GM18870 (cell line): Measurements from ENCODE around the gene EIF2B5.
A peak's percentile ranks its signal among the peaks of the same experiment; 100 is the strongest.
"Not testable (repeated sequence)": the region's sequence is repeated elsewhere in the genome, so short reads cannot be mapped to it uniquely, and the experiment has no call there.

Experiments
- ATAC-seq: cut with Tn5 transposase; IDR thresholded peaks from one replicate; pipeline ENCODE4 v1.9.1; 2021; ENCODE audit warnings: moderate library complexity; ENCODE audit not compliant: unreplicated experiment

Gene EIF2B5

DNA sequence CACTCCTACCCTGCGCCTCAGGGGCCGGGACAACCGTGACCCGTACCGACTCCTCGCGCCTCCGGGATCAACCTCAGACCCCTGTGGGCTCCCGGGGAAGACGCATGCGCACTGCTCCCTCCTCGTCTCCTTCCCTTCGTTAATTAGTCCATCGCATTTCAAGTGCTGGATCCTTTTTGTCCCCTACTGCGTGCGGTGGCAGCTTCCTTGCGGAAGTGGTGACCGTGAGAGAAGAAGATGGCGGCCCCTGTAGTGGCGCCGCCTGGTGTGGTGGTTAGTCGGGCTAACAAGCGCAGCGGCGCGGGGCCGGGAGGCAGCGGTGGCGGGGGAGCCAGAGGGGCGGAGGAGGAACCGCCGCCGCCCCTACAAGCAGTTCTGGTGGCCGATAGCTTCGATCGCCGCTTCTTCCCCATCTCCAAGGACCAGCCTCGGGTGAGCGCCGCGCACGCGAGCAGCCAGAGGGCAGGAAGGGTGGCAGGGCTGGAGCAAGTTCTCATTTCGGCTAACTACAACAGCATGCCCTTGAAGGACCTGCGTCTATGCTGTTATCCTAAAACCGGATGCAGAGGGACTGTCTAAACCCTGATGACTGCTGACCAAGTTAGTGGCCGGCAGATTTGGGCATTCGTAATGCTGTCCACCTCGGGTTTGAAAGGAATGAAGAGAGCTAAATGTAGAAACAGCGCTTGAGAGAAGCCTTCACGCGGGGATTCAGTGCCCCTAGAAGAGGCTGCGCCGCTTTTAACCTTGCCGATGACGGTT lies at the start of gene EIF2B5:
Gene EIF2B5, plus strand, starts transcription at position 210 of the 762 bp plus-strand sequence. Its CDS starts 28 bp downstream, at position 238.
- peak; percentile 78 for ATAC-seq

GRCh38 chr3:184085389-184085852 lies 49.7 kb upstream of the EIF2B5 start:
- ATAC-seq, result no peak

DNA sequence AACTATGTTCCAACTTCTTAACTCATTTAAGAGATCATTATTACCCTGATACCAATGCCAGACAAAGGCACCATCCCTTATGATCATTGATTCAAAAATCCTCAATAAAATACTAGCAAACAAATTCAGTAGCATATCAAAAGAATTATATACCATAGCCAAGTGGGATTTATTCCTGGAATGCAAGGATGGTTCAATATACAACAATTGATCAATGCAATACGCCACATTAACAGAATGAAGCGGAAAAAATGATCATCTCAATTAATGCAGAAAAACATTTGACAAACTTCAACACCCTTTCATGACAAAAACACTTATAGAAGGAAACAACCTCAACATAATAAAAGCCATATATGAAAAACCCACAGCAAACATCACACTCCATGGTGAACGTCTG lies 43.0 kb upstream of the EIF2B5 start:
- ATAC-seq, result no peak

- no peak for ATAC-seq
Observed at GRCh38 chr3:184096811-184097383, 38.3 kb upstream of the EIF2B5 start, which contains the start of gene HTR3E. TSS of gene HTR3E (plus strand) at chr3:184097064. CDS start at chr3:184097530, 466 bp downstream.

- ATAC-seq, result no peak
Observed at GRCh38 chr3:184097556-184097955, 37.6 kb upstream of the EIF2B5 start.

GRCh38 chr3:184099806-184100686 lies 35.1 kb upstream of the EIF2B5 start:
- no peak for ATAC-seq

DNA sequence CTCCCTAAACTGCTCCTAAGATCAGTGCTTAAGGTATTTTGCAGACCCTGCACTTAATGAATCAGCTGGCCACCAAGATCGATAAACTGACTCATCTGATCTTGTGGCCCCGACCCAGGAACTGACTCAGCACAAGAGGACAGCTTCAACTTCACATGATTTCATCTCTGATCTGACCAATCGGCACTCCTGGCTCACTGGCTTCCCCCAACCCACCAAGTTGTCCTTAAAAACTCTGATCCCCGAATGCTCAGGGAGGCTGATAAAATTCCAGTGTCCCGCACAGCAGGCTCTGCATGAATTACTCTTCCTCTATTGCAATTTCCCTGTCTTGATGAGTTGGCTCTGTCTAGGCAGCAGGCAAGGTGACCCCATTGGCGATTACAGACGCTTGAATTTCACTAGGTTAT lies 24.8 kb upstream of the EIF2B5 start:
- no peak for ATAC-seq

DNA sequence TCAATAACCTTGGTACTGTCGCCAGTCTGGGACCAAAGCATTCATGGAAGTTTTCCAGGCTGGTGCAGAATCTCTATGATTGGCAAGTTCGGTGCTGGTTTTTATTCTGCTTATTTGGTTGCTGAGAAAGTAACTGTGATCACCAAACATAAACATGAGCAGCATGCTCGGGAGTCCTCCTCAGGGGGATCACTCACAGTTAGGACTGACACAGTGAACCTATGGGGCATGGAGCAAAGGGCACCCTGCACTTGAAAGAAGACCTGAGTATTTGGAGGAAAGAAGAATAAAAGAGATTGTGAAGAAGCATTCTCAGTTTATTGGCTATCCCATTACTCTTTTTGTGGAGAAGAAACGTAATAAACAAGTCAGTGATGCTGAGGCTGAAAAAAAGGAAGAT lies 19.1 kb upstream of the EIF2B5 start:
- ATAC-seq, result no peak

- no peak for ATAC-seq
Observed at GRCh38 chr3:184117636-184118035, 17.5 kb upstream of the EIF2B5 start.

- ATAC-seq, result not testable (repeated sequence)
Observed at GRCh38 chr3:184121031-184121430, 14.1 kb upstream of the EIF2B5 start.

DNA sequence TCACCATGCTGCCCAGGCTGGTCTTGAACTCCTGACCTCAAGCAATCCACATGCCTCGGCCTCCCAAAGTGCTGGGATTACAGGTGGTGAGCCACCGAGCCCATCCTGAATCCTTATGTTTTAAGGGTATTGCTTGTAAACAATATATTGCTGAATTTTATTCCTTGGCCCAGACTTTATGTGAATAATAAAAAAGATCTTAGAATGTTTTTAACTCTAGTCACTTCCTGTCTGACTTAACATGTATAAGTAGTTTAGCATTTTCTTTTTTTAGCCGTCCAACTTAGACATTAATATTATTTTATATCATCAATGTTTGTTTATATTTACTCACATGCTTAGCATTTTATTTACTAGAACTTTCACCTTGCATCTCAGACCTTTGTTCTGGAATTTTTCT lies 9.2 kb upstream of the EIF2B5 start:
- no peak for ATAC-seq

DNA sequence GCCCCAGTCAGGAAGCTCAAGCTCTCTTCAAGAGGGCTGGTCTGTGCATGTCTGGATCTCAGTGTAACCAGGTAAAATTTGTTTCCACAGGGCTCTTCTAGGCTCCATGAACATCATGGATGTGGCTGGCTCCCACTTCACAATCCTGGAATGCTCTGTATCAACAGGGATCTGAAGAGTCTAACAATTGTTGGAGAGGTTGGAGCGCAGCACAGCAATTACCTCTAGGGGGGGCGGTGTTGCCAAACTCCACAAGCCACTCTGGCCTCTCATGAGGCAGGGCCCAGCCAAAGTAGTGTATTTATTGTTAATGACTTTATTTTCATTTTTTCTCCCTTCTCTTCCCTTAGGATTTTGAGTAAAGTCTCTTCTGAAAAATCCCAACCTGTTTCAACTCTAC lies 6.1 kb upstream of the EIF2B5 start:
- no peak for ATAC-seq

- ATAC-seq, result no peak
Observed at GRCh38 chr3:184132945-184133344, 2.2 kb upstream of the EIF2B5 start.

- no peak for ATAC-seq
Observed at GRCh38 chr3:184133840-184134745, 1.1 kb upstream of the EIF2B5 start.

- ATAC-seq, result peak; percentile 27
Observed at GRCh38 chr3:184134746-184135148, 411 bp upstream of the EIF2B5 start.

GRCh38 chr3:184135911-184136260 lies 728 bp downstream of the EIF2B5 start:
- no peak for ATAC-seq

DNA sequence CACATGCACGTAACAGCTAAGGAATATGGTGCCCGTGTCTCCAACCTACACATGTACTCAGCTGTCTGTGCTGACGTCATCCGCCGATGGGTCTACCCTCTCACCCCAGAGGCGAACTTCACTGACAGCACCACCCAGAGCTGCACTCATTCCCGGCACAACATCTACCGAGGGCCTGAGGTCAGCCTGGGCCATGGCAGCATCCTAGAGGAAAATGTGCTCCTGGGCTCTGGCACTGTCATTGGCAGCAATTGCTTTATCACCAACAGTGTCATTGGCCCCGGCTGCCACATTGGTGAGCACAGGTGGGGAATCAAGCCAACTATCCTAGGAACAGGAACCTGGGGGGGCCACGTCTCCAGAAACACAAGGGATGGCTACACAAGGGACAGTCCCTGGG lies 5.3 kb downstream of the EIF2B5 start:
- ATAC-seq, result no peak

DNA sequence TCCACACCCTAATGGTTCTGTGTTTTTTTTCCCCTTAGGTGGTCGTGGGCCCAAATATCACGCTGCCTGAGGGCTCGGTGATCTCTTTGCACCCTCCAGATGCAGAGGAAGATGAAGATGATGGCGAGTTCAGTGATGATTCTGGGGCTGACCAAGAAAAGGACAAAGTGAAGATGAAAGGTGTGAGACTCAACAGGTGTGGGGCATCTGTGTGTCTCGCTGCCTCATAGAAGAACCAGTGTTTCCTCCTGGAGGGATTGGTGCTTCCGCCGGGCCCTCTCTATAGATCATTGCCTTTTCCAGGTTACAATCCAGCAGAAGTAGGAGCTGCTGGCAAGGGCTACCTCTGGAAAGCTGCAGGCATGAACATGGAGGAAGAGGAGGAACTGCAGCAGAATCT lies 7.0 kb downstream of the EIF2B5 start:
- ATAC-seq, result no peak

GRCh38 chr3:184143327-184143726 lies 8.2 kb downstream of the EIF2B5 start:
- no peak for ATAC-seq

DNA sequence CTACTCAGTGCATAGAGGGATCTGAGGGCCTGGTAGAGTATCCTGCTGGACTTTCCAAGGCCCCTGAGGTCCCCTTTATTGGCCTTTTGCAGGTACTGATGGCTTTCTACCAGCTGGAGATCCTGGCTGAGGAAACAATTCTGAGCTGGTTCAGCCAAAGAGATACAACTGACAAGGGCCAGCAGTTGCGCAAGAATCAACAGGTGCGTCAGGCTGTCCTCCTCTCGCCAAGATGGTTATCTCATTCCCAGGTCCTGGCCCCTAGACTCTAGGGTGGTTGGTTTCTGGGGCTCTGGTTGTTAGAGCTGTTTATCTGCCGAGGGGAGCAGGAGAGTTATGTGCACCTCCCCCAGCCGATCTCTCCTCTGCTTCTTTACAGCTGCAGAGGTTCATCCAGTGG lies 9.3 kb downstream of the EIF2B5 start:
- ATAC-seq, result no peak
